Rectal smooth muscle tissue (tissue), 1 donor: ENCODE results near the gene ANKRD55.
"Not testable (repeated sequence)": the region's sequence is repeated elsewhere in the genome, so short reads cannot be mapped to it uniquely, and the experiment has no call there.

Experiments used
- H3K27ac ChIP-seq: one replicate; pipeline ENCODE4 v1.7.0; 2013; ENCODE audit warnings: low read depth, low read length, inconsistent platforms
- H3K27me3 ChIP-seq: one replicate; pipeline ENCODE4 v1.7.0; 2013; ENCODE audit warnings: low read length; ENCODE audit not compliant: control insufficient read depth, insufficient read depth
- H3K36me3 ChIP-seq: one replicate; pipeline ENCODE4 v1.7.0; 2013; ENCODE audit warnings: low read length; ENCODE audit not compliant: control insufficient read depth, insufficient read depth
- H3K4me1 ChIP-seq: one replicate; pipeline ENCODE4 v1.7.0; 2013; ENCODE audit warnings: low read length; ENCODE audit not compliant: control insufficient read depth, insufficient read depth
- H3K4me3 ChIP-seq: one replicate; pipeline ENCODE4 v1.7.0; 2013; ENCODE audit warnings: low read length
- H3K9ac ChIP-seq: one replicate; pipeline ENCODE4 v1.7.0; 2013; ENCODE audit warnings: low read length

Gene ANKRD55

DNA sequence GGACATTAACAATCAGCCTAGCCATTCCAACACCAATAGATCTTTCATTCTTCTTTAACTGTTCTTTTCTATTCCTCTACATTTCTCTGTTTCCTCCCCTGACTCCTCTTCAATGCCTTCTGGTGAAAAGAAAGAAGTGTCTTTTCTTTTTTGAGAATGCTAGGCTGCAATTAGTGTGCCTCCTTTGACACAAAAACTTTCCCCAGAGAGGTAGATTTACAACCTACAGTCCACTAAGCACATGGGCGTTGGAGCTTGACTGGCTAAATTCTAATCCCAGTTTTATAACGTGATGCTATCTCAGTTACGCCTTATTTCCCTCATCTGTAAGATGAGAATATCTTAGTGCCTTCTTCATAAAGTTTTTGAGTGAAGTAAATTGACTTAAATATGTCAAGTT is 16.9 kb upstream of the ANKRD55 start:
- no peak overlapping the region for H3K9ac ChIP-seq
- H3K4me3 ChIP-seq, result no peak overlapping the region
- no peaks in the 10 kb centered on the region for H3K36me3 ChIP-seq
- no peak overlapping the region for H3K27ac ChIP-seq
- no peaks in the 10 kb centered on the region for H3K27me3 ChIP-seq
- no peaks in the 10 kb centered on the region for H3K4me1 ChIP-seq

- H3K36me3 ChIP-seq, H3K9ac ChIP-seq, H3K4me1 ChIP-seq, H3K4me3 ChIP-seq, H3K27me3 ChIP-seq, H3K27ac ChIP-seq: not testable (repeated sequence)
Measured at GRCh38 chr5:56249085-56249484, 16.0 kb upstream of the ANKRD55 start.

- no peak overlapping the region for H3K27ac ChIP-seq
- no peak overlapping the region for H3K4me3 ChIP-seq
- H3K27me3 ChIP-seq, result no peaks in the 10 kb centered on the region
- H3K4me1 ChIP-seq, result no peaks in the 10 kb centered on the region
- H3K36me3 ChIP-seq, result no peaks in the 10 kb centered on the region
- no peak overlapping the region for H3K9ac ChIP-seq
Measured at GRCh38 chr5:56247592-56247991, 14.5 kb upstream of the ANKRD55 start.

GRCh38 chr5:56246769-56247168 is 13.6 kb upstream of the ANKRD55 start:
- no peaks in the 10 kb centered on the region for H3K36me3 ChIP-seq
- no peaks in the 10 kb centered on the region for H3K27me3 ChIP-seq
- H3K4me3 ChIP-seq, result no peak overlapping the region
- no peaks in the 10 kb centered on the region for H3K4me1 ChIP-seq
- H3K9ac ChIP-seq, result no peak overlapping the region
- no peak overlapping the region for H3K27ac ChIP-seq

DNA sequence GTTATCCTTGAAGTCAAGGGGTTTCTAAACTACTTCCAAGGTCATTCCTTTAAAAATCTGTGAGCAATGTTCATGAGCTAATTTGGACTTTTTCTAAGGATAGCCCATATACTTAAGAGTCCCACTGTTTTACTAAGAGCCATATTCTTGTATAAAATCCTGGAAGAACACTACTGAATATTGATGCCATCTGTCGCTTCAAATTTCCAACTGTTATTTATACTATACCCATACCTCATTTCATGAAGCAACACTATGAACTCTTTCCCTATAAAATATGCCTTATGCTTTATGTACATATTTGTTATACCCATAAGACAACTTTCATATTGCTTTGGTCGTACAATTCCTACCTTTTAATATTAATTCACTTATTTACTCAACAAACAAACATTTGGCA is 12.4 kb upstream of the ANKRD55 start:
- Histone ChIP-seq H3K4me1 (no peaks in the 10 kb centered on the region), H3K9ac (no peak overlapping the region), H3K4me3 (no peak overlapping the region), H3K27me3 (no peaks in the 10 kb centered on the region), H3K36me3 (no peaks in the 10 kb centered on the region), H3K27ac (no peak overlapping the region)

DNA sequence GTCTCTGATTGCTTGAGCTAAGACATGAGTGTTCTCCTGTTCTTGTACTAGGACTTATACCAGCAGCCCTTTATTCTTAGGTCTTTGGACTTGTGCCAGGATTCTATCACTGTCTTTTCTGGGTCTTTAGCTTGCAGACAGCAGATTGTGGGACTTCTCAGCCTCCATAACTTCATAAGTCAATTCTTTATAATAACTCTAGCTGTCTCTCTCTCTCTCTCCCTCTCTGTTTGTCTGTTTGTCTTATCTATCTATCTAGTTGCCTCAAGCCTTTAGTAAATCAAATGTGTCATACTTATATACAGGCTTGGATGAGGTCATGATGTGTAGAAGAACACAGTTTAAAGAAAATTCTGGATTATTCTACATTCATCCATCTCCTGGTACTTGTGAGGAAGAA is 11.5 kb upstream of the ANKRD55 start:
- no peaks in the 10 kb centered on the region for H3K27me3 ChIP-seq
- no peaks in the 10 kb centered on the region for H3K36me3 ChIP-seq
- no peak overlapping the region for H3K4me3 ChIP-seq
- no peaks in the 10 kb centered on the region for H3K4me1 ChIP-seq
- no peak overlapping the region for H3K9ac ChIP-seq
- H3K27ac ChIP-seq, result no peak overlapping the region

- H3K27me3 ChIP-seq, H3K9ac ChIP-seq, H3K4me3 ChIP-seq, H3K27ac ChIP-seq, H3K4me1 ChIP-seq, H3K36me3 ChIP-seq: not testable (repeated sequence)
Measured at GRCh38 chr5:56242271-56242670, 9.1 kb upstream of the ANKRD55 start.

GRCh38 chr5:56232538-56232937 is 592 bp downstream of the ANKRD55 start:
- Histone ChIP-seq H3K36me3 (no peaks in the 10 kb centered on the region), H3K9ac (no peak overlapping the region), H3K4me1 (no peaks in the 10 kb centered on the region), H3K27ac (no peak overlapping the region), H3K4me3 (no peak overlapping the region), H3K27me3 (no peaks in the 10 kb centered on the region)

DNA sequence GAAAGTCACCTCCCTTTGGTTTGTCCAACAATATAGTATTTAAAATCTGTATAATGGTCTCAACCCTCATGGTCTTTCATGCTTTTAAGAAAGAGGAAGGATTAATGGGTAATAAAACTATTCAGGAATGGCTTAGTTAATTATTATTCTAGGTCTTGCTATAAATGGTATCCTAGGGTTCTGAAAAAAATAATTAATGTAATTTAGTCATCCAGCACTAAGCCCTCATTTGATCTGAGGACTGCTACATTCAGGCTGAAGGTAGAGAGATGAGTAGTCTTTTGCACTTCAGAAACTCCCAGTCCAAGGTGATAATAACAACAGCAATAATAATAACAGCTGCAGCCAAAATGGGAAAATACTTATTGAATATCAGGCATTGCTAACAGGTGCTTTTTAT is 2.6 kb downstream of the ANKRD55 start:
- H3K27ac ChIP-seq, result no peak overlapping the region
- no peak overlapping the region for H3K9ac ChIP-seq
- H3K36me3 ChIP-seq, result no peaks in the 10 kb centered on the region
- no peak overlapping the region for H3K4me3 ChIP-seq
- H3K4me1 ChIP-seq, result no peaks in the 10 kb centered on the region
- H3K27me3 ChIP-seq, result no peaks in the 10 kb centered on the region

DNA sequence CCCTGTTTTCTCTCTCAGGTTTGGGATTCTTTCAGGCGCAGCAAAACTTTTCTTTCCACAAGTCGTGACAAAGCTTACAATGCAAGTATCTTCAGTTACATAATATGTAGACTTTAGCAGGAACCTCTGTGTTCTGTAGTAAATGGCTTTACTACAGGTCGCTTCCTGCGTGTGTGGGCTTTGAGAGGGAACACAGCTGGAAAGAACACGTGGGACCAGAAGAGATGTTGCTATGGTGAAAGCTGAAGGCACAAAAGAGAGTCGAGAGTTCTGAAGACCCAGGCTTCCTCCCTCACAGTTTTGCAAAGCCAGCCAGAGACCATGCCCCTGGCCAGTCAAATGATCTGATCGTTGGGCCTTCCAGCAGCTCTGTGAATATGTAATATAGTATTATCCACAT is 4.0 kb downstream of the ANKRD55 start:
- H3K36me3 ChIP-seq, result no peaks in the 10 kb centered on the region
- H3K9ac ChIP-seq, result no peak overlapping the region
- no peaks in the 10 kb centered on the region for H3K27me3 ChIP-seq
- no peak overlapping the region for H3K4me3 ChIP-seq
- H3K4me1 ChIP-seq, result no peaks in the 10 kb centered on the region
- H3K27ac ChIP-seq, result no peak overlapping the region

DNA sequence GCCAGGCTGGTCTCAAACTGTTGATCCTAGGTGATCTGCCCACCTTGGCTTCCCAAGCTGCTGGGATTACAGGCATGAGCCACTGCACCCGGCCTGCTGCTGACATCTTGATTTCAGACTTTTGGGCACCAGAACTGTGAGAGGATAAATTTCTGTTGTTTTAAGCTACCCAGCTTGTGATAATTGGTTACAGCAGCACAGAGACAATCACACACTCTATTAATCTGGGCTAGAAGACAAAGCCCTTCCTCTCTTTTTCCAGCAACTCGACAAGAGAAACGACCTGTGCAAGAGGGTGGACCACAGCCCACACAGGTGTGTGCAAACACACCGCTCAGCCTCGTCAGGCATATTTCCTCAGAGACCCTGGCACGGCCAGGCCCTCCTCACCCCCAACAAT is 4.5 kb downstream of the ANKRD55 start:
- Histone ChIP-seq H3K4me3 (no peak overlapping the region), H3K27me3 (no peaks in the 10 kb centered on the region), H3K9ac (no peak overlapping the region), H3K36me3 (no peaks in the 10 kb centered on the region), H3K4me1 (no peaks in the 10 kb centered on the region), H3K27ac (no peak overlapping the region)

GRCh38 chr5:56227691-56228090 is 5.4 kb downstream of the ANKRD55 start:
- no peak overlapping the region for H3K27ac ChIP-seq
- H3K4me1 ChIP-seq, result no peaks in the 10 kb centered on the region
- no peaks in the 10 kb centered on the region for H3K36me3 ChIP-seq

DNA sequence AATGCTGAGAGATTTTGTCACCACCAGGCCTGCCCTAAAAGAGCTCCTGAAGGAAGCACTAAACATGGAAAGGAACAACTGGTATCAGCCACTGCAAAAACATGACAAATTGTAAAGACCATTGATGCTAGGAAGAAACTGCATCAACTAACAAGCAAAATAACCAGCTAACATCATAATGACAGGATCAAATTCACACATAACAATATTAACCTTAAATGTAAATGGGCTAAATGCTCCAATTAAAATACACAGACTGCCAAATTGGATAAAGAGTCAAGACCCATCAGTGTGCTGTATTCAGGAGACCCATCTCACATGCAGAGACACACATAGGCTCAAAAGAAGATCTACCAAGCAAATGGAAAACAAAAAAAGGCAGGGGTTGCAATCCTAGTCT is 9.8 kb downstream of the ANKRD55 start:
- not testable (repeated sequence) for H3K27me3 ChIP-seq, H3K4me3 ChIP-seq, H3K27ac ChIP-seq, H3K4me1 ChIP-seq, H3K9ac ChIP-seq, H3K36me3 ChIP-seq

More at GRCh38 chr5:56227691-56228090, 5.4 kb downstream of the ANKRD55 start:
- Histone ChIP-seq H3K4me3 (no peak overlapping the region), H3K27me3 (no peaks in the 10 kb centered on the region), H3K9ac (no peak overlapping the region)

GRCh38 chr5:56221601-56222000 is 11.5 kb downstream of the ANKRD55 start:
- not testable (repeated sequence) for H3K9ac ChIP-seq, H3K4me1 ChIP-seq, H3K27me3 ChIP-seq, H3K36me3 ChIP-seq, H3K27ac ChIP-seq, H3K4me3 ChIP-seq
